Measurements from ENCODE around the gene ADD1. TPM values are rescaled to one million over a fixed set of nuclear protein-coding genes. Genes with fewer than 3 reads are reported as not detected.

ADD1 gene
- total and polyA plus RNA-seq, 2 of the 13 experiments (the other 11 are each of a cell fraction or from before 2014, with no cell fraction given): 73.9 to 122 TPM

DNA sequence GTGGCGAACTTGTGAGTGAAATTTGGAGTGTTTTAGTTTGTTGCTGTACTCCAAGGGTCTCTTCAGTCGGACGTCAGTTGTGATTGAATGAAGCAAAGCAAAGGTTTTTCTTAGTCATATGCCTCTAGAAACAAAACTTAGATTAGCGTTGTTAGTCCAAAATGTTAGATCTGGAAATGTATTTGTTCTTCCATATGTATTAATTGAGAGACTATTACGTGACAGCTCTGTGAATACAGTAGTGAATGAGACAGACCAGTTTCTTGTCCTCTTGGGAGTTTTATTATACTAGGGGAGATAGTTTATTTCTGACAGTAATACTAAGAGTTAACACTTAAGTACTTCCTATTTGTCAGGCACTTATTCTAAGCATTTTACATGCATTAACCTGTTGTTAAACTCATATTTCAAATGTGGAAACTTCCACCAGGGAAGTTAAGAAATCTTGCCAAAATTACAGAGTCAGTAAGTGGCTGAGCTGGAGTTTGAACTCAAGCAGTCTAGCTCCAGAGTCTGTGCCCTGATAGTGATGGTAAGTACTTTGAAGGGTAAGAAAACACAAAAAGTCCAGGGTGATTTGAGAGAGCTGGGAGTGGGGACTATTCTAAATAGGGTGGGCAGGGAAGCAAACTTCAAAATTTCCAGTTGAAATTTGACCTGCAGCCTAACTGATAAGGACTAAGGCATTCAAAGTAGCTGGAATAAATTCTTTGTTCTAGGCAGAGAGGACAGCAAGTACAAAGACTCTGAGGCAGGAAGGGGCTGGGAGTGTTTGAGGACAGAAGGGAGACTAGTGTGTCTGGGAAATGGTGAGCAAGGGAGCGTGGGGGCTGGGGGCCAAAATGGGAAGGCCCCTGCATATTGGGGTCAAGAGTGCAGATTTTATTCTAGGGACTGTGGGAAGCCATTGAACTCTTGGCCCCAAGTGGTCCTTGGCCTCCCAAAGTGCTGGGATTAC, 17.0 kb downstream of the ADD1 start (continued):
- no peak for TF ChIP-seq NR1H2 (CRISPR knock-in tag; IDR thresholded peaks at IDR 0.05; ENCODE audit: borderline replicate concordance, low read depth)
- TF ChIP-seq ZC3H13 (CRISPR knock-in tag; IDR thresholded peaks at IDR 0.05): no peak
- TF ChIP-seq SMAD1 (CRISPR knock-in tag; IDR thresholded peaks at IDR 0.05; ENCODE audit: borderline replicate concordance, low read depth): no peak
- no peak for TF ChIP-seq ZNF557 (CRISPR knock-in tag; IDR thresholded peaks at IDR 0.05)
- TF ChIP-seq REL (CRISPR knock-in tag; conservative IDR thresholded peaks at IDR 0.05): no peak
- peak; percentile 30; the same call in 1 of the 2 replicates for TF ChIP-seq REPIN1 (CRISPR knock-in tag; IDR thresholded peaks at IDR 0.05; ENCODE audit: borderline replicate concordance, low read depth)
- 0 out of 2 replicates have a peak, but pooled peaks have one; percentile 21 for TF ChIP-seq ZNF264 (CRISPR knock-in tag; IDR thresholded peaks at IDR 0.05)
- TF ChIP-seq, protein P1, sequence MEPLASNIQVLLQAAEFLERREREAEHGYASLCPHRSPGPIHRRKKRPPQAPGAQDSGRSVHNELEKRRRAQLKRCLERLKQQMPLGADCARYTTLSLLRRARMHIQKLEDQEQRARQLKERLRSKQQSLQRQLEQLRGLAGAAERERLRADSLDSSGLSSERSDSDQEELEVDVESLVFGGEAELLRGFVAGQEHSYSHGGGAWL (CRISPR knock-in tag; IDR thresholded peaks at IDR 0.05): no peak
- TF ChIP-seq, protein P2, sequence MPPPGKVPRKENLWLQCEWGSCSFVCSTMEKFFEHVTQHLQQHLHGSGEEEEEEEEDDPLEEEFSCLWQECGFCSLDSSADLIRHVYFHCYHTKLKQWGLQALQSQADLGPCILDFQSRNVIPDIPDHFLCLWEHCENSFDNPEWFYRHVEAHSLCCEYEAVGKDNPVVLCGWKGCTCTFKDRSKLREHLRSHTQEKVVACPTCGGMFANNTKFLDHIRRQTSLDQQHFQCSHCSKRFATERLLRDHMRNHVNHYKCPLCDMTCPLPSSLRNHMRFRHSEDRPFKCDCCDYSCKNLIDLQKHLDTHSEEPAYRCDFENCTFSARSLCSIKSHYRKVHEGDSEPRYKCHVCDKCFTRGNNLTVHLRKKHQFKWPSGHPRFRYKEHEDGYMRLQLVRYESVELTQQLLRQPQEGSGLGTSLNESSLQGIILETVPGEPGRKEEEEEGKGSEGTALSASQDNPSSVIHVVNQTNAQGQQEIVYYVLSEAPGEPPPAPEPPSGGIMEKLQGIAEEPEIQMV (CRISPR knock-in tag; IDR thresholded peaks at IDR 0.05; ENCODE audit: low read depth): no peak
- TF ChIP-seq, protein P3, sequence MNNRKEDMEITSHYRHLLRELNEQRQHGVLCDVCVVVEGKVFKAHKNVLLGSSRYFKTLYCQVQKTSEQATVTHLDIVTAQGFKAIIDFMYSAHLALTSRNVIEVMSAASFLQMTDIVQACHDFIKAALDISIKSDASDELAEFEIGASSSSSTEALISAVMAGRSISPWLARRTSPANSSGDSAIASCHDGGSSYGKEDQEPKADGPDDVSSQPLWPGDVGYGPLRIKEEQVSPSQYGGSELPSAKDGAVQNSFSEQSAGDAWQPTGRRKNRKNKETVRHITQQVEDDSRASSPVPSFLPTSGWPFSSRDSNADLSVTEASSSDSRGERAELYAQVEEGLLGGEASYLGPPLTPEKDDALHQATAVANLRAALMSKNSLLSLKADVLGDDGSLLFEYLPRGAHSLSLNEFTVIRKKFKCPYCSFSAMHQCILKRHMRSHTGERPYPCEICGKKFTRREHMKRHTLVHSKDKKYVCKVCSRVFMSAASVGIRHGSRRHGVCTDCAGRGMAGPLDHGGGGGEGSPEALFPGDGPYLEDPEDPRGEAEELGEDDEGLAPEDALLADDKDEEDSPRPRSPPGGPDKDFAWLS (CRISPR knock-in tag; IDR thresholded peaks at IDR 0.05; ENCODE audit: borderline replicate concordance): no peak
- TF ChIP-seq, protein P4, sequence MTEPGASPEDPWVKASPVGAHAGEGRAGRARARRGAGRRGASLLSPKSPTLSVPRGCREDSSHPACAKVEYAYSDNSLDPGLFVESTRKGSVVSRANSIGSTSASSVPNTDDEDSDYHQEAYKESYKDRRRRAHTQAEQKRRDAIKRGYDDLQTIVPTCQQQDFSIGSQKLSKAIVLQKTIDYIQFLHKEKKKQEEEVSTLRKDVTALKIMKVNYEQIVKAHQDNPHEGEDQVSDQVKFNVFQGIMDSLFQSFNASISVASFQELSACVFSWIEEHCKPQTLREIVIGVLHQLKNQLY (CRISPR knock-in tag; IDR thresholded peaks at IDR 0.05): no peak
- TF ChIP-seq, protein P5, sequence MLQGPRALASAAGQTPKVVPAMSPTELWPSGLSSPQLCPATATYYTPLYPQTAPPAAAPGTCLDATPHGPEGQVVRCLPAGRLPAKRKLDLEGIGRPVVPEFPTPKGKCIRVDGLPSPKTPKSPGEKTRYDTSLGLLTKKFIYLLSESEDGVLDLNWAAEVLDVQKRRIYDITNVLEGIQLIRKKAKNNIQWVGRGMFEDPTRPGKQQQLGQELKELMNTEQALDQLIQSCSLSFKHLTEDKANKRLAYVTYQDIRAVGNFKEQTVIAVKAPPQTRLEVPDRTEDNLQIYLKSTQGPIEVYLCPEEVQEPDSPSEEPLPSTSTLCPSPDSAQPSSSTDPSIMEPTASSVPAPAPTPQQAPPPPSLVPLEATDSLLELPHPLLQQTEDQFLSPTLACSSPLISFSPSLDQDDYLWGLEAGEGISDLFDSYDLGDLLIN (CRISPR knock-in tag; IDR thresholded peaks at IDR 0.05; ENCODE audit: borderline replicate concordance): no peak
- TF ChIP-seq ZNF510 (CRISPR knock-in tag; IDR thresholded peaks at IDR 0.05; ENCODE audit: low read depth): no peak
- TF ChIP-seq, protein P6, sequence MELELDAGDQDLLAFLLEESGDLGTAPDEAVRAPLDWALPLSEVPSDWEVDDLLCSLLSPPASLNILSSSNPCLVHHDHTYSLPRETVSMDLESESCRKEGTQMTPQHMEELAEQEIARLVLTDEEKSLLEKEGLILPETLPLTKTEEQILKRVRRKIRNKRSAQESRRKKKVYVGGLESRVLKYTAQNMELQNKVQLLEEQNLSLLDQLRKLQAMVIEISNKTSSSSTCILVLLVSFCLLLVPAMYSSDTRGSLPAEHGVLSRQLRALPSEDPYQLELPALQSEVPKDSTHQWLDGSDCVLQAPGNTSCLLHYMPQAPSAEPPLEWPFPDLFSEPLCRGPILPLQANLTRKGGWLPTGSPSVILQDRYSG (CRISPR knock-in tag; IDR thresholded peaks at IDR 0.05): no peak
- no peak for TF ChIP-seq ZNF670 (CRISPR knock-in tag; IDR thresholded peaks at IDR 0.05; ENCODE audit: borderline replicate concordance)
- TF ChIP-seq, protein P7, sequence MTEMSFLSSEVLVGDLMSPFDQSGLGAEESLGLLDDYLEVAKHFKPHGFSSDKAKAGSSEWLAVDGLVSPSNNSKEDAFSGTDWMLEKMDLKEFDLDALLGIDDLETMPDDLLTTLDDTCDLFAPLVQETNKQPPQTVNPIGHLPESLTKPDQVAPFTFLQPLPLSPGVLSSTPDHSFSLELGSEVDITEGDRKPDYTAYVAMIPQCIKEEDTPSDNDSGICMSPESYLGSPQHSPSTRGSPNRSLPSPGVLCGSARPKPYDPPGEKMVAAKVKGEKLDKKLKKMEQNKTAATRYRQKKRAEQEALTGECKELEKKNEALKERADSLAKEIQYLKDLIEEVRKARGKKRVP (CRISPR knock-in tag; IDR thresholded peaks at IDR 0.05): no peak
- no peak; the same call in 1 of the 2 replicates for TF ChIP-seq MEIS2 (CRISPR knock-in tag; IDR thresholded peaks at IDR 0.05)
- no peak for TF ChIP-seq ZBTB8A (CRISPR knock-in tag; IDR thresholded peaks at IDR 0.05; ENCODE audit: borderline replicate concordance, low read depth)
- TF ChIP-seq ZKSCAN1 (IDR thresholded peaks at IDR 0.05; ENCODE audit: low read length): no peak
- no peak for TF ChIP-seq ZNF891 (CRISPR knock-in tag; IDR thresholded peaks at IDR 0.05)
- peak; percentile 27 for TF ChIP-seq CCAR2 (optimal IDR thresholded peaks at IDR 0.05; ENCODE audit: low read depth, low read length)
